IPS-NIHi7 (cell line): Measurements from ENCODE around the gene RPS4Y1.
"Not testable (repeated sequence)": the region's sequence is repeated elsewhere in the genome, so short reads cannot be mapped to it uniquely, and the experiment has no call there.

Experiments used
- DNase-seq: peaks from one replicate; pipeline ENCODE4 v3.0.0; 2012; ENCODE audit warnings: mixed read lengths; ENCODE audit errors: extremely low spot score

RPS4Y1 gene

DNA sequence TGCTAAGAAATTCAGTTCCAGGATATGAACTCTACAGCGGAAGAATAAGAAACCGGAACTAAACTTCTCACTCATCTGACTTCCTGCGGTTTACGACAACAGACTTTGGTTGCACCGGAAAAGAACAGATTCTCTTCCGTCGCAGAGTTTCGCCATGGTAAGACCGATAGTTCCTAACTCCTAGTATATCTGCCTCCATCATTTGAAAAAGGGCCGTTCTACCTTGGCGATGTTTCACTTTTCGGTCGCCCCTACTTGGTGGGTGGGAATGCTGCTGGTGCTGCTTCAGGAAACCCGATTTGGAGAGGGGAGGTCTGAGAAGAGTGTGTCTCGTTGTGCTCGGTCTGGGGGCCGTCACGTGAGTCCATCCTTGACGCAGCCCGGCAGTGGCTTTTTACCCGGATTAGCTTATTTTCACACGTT lies at the start of gene RPS4Y1:
Gene RPS4Y1, plus strand, starts transcription at position 132 of the 423 bp plus-strand sequence. Its CDS starts 23 bp downstream, at position 155.
- DNase-seq, result no peak

DNA sequence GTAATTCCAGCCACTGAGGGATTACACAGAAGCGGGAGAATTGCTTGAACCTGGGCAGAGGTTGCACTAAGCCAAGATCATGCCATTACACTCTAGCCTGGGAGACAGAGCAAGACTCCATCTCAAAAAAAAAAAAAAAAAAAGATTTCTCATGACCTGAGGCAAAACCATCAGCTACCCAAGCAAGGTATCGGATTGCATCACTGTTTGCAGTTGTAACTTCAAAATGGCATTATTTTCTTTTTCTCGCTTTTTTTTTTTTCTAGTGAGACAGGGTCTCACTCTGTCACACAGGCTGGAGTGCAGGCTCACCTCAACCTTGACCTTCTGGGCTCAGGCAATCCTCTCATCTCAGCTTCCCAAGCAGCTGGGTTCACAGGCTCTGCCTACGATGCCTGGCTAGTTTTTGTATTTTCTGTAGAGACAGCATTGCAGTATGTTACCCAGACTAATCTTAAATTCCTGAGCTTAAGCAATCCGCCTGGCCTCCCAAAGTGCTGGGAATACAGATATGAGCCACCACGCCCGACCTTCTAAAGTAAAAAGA lies 44.4 kb upstream of the RPS4Y1 start:
- DNase-seq, result no peak

DNA sequence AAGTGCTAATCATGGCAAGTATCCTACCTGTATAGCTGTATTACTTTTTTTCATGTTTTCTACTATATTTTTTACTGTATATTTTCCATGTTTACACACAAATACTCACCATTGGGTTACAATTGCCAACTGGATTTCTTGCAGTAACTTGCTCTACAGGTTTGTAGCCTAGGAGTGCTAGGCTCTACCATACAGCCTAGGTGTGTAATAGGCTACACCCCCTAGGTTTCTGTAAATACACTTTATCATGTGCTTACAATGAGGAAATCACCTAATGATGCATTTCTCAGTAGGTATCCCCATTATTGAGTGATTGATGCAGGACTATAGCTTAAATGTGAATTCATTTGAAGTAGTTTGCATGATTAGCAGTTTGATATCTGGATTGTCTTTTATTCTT lies 43.4 kb upstream of the RPS4Y1 start:
- DNase-seq, result no peak

DNA sequence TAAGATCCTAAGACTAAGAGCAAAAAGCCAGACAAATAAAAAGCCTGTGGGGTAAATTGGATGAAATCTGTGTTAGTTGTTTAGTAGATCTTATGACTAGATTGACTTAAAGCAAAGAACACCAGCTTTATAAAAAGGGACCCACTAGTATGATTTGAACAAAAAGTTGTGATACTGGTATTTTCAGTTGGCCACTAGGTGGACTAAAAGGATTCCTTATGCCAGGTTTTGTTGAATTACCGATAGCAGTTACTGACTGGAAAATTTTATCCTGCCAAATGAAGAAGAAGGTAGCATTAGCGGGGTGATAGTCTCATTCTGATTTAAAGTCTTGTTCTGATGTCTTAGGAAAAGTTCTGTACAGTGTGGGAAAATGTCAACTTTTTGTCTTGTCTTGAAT lies 41.2 kb upstream of the RPS4Y1 start:
- no peak for DNase-seq

DNA sequence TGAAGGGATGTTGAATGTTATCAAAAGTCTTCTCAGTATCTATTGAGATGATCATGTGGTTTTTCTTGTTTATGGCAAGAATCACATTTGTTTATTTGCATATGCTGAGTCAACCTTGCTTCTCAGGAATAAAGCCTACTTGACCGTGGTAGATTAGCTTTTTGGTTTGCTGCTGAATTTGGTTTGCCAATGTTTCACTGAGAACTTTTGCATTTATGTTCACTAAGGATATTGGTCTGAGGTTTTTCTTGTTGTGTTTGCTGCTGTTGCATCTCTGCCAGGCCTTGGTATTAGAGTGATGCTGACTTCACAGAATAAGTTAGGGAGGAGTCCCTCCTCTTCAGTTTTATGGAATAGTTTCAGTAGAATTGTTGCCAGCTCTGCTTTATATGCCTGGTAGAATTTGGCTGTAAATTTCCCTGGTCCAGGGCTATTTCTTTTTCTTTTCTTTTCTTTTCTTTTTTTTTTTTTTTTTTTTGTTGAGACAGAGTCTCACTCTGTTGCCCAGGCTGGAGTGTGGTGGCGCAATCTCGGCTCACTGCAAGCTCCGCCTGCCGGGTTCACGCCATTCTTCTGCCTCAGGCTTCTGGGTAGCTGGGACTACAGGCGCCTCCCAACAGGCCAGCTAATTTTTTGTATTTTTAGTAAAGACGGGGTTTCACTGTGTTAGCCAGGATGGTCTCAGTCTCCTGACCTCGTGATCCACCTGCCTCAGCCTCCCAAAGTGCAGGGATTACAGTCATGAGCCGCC lies 24.1 kb upstream of the RPS4Y1 start:
- DNase-seq, result not testable (repeated sequence)

DNA sequence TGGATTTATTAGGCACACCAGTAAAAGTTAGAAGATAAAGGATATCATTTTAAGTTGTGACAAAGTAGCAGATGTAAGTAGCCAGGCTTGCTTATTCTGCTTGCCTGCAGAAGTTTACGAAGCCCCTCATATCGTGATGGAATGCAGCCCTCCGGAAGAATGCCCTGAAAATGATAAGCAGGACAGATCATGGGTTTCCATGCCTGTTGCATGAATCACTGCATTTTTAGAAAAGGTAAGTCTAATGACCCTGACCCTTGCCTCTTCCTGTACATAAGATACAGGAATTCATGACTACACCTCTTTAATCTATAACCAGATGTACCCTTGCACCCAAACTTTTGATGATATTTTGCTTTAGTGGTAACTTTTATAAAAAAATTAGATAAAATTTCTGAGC lies 16.9 kb upstream of the RPS4Y1 start:
- DNase-seq, result no peak

DNA sequence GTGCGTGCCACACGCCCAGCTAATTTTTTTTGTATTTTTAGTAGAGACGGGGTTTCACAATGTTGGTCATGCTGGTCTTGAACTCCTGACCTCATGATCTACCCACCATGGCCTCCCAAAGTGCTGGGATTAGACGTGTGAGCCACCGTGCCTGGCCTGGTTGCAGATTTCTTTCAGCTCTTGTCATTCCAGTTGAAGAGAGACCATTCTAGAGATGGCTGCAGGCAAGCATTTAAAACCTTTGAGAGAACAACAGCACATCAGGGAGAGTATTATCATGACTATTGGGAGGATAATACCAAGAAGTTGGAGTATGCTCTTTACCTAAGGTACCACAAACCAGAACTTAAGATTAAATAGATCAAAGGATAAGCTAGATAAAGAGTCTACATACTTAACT lies 12.9 kb upstream of the RPS4Y1 start:
- DNase-seq, result no peak

DNA sequence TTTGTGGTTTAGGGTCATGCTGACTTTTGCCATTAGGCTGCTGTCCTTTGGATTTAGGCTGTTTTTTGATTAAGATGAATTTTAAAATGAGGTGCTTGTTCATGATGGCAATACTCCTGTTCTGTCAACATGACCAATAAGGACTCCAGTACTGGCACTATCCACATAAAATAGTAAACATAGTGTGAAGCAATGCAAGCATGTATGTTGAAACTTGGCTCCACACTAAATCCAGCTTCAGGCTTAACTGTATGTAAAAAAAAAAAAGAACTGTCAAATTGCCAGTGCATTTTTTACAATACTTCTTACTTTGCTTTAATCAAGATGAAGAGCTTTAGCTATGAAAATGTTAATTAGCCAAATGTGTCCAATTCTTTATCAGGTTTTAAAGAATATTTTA lies 6.2 kb upstream of the RPS4Y1 start:
- no peak for DNase-seq

DNA sequence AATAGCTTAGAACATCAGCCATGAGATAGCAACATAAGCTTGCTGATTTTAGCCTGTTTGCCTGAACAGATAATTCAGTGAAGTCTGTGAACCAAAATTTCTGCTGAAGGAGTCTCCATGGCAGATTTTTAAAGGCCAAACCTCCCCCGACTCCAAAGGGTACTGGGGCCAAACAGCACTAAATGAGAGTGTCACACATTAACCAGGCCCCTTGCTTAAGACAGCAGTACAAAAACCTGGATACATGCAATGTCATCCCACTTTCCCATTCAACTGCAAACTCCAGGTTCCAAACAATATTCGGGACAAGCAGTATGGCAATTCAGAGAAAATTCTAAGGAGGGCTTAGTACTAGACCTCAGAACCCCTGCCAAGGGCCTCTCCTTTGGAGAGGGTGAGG lies 4.3 kb upstream of the RPS4Y1 start:
- no peak for DNase-seq

DNA sequence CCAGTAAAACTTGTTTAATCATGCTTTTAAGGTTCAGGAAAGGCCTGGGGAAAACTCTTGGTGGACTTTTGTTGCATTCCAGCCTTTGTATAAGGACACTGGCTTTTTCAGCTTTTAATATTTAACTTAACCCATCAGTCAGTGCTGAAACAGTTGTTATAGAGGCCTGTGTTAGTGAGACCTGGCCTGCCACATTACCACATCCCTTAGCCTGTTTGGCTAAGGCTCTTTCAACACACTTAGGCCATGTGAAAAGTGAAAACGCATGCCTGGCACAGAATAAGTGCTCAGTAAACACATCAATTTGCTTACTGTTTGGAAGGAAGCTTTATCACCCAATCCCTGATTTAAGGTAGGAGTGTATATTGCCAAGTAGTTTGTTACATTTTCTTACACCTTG lies 3.5 kb upstream of the RPS4Y1 start:
- DNase-seq, result no peak

DNA sequence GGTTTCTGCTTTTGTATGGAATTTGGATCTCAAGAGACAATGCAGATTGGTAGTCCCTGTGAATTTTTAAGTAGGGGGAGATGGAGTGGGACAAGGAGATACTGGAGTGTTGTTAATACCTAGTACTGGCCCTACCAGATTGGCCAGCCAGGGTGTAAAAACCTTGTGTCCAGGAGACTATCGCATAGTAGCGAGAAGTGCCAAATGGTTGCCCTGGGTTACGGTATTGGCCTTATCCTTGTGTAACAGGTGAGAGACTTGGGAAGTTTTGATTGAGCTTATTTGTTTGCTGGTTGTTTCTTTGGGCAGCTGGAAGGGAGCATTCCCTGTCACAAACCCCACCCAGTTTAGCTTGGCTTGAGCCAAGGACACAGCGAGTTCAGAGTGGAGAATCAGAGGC lies 5.4 kb downstream of the RPS4Y1 start:
- no peak for DNase-seq

DNA sequence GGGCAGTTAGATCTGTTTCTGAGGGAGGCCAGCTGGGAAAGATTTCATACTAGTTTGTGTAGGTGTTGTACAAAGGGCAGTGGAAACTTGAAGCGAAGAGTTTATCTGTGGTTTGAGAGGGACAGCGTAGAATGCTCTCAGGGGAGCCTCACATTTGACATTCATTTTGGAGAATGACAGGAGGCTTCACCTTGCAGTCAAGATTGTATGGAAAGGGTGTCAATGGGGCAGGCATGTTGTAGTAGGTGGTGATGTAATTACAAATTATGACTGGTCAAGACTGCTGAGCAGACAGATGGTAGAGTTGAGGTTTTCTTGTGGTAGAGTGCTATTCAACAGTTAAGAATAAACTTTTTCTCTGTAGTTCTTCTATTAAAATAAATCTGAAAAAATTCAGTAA lies 7.0 kb downstream of the RPS4Y1 start:
- no peak for DNase-seq

DNA sequence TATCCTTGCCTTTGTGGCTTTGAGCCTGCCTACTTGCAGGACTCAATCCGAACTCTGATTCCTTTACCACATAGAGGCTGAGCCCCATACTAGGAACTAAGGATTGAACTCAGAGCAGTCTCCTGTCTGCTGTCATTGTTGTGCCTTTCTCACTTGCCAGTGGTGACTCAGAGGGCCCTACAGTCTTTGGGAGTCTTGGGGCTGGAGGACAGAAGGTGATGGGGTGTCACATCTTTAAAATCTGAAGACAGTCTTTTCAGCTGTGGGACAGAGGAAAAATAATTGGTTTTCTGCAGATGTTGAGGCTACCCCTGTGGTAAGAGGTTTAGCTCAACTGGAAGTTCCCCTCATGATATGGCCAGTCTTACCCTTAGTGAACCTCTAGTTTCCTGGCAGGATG lies 8.0 kb downstream of the RPS4Y1 start:
- no peak for DNase-seq

DNA sequence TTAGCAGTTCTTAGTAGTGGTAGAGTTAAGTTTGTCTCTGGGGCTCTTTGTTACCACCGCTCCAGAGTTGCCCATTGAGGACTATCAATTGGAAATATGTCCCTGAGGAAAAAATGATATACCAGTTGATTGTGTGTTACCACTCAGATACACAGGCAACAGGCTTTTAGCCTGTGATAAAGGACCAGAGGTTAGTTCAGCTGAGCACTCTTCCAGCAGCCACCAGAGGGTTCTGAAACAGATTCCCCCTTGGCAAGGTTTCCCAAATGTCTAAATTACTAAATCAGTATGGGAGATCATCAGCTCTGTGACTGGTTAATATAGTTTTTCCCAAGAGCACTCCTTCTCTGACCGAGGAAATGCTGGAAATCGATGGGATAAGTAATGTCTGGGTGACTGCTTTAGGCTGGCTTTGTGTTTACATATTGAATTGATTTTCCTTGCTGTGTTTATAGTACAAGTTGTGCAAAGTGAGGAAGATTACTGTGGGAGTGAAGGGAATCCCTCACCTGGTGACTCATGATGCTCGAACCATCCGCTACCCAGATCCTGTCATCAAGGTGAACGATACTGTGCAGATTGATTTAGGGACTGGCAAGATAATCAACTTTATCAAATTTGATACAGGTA lies 12.9 kb downstream of the RPS4Y1 start:
- DNase-seq, result no peak

DNA sequence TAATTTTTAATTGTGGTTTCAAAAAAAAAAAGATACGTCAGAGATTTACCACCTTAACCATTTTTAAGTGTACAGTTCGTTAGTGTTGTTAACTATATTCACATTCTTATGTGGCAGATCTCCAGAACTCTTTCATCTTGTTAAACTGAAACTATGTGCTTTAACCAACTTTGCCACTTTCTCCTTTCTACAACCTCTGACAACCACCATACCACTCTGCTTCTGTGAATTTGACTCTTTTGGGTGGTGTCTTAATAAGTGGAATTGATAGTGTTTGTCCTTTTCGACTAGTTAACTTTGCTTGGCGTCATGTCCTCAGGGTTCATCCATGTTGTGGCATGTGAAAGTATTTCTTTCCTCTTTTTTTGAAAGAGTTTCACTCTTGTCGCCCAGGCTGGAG lies 15.7 kb downstream of the RPS4Y1 start:
- DNase-seq, result no peak

DNA sequence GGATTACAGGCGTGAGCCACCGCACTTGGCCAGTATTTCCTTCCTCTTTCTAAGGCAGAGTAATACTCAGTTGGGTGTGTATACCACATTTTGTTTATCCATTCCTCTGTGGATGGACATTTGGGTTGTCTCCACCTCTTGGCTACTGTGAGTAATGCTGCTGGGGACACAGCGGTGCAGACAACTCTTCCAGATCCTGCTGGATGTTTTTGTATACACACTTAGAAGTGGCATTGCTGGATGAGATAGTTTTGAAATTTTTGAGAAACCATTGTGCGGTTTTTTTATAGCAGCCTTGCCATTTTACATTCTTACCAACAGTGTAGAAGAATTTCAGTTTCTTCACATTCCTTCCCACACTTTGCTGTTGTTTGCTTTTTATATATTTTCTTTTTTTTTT lies 16.3 kb downstream of the RPS4Y1 start:
- DNase-seq, result no peak

DNA sequence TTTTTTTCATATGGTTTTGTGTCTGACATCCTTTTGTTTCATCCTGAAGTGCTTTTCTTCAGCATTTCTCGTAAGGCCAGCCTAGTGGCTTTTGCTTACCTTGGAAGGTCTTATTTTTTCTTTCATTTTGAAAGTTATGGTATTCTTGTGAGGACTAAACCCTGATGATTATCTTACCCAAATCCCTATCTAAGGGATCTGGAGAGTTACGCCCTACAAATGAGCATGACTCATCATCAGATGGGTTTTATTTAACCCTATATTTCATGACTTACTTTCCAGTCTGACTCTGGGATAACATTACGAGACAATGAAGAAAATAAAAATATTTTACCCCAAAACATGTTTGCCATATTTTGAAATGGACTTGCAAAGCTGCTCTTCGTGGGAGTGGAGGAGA lies 18.4 kb downstream of the RPS4Y1 start:
- no peak for DNase-seq

DNA sequence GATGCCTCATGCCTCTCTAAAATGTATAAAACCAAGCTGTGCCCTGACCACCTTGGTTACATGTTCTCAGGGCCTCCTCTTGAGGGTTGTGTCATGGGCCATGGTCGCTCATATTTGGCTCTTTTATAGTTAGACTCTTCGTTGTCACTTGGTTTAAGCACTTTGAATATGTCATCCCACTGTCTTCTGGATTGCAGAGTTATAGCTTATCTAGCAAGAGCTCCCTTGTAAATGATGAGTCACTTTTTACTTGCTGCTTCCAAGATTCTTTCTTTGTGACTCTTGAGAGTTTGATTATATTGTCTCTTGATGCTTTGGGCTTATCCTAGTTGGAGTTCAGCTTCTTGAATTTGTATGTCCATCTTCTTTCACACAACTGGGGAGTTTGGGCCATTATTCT lies 19.1 kb downstream of the RPS4Y1 start:
- DNase-seq, result no peak

DNA sequence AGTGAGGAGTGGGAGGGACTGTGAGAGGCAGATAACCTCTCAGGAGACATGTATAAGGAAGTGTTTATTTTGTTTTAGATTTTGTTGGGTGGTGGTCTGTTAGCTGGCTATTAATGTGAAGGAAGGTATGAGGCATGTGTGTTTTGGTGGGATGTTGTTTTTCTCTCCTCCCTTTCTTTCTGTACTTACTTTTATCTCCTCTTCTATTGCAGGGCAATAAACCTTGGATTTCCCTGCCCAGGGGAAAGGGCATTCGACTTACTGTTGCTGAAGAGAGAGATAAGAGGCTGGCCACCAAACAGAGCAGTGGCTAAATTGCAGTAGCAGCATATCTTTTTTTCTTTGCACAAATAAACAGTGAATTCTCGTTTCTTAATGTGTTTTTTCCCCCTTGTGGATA lies 25.2 kb downstream of the RPS4Y1 start:
- no peak for DNase-seq

DNA sequence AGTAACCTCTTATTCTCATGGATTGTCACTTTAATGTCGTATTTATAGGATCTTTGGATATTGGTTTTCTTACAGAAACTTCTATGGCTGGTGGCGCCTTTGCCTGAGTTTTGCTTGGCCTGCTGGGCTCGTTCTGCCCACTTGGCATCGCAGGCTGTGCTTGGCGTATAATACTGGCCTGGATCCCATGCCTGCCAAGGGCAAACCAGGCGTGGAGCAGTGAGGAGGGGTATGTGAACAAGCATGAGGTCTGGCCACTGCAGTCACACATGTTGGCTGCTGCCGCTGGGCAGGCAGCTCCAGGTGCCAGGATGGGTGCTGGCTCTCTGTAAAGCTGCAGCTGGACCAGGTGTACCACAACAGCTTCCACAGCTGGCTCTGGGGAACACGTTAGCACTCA lies 26.1 kb downstream of the RPS4Y1 start:
- no peak for DNase-seq

DNA sequence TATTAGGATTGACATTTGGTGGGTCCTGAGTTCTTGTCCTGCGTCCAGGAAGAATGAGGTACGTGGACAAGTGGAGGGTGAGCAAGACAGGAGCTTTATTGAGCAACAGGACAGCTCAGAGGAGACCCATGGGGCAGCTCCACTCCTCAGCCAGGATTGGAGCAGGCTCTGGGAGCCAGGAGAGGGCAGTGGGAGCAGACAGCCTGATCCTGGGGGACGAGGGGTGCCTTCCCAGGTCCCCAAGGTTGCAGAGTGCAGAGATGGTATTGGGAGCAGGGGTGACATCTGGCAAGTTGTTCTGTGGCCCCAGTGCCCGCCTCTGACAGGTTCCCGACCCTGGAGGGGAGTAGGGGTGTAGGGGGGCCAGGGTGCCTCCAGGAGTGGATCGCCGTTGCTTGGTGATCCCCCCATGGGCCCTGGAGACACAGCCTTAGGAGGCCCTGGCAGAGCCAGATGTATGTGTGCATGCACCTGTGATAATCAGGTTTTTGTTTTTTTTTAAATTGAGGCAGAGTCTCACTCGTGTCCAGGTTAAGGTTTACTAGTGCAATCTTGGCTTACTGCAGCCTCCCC lies 26.7 kb downstream of the RPS4Y1 start:
- DNase-seq, result no peak

DNA sequence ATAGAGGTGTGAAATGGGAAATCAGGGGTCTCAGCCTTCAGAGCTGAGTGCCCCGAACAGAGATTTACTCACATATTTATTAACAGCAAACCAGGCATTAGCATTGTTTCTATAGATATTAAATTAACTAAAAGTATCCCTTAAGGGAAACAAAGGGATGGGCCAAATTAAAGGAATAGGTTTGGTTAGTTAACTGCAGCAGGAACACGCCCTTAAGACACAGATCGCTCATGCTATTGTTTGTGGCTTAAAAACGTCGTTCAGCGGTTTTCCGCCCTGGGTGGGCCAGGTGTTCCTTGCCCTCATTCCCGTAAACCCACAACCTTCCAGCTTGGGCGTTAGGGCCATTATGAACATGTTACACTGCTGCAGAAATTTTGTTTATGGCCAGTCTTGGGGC lies 30.8 kb downstream of the RPS4Y1 start:
- not testable (repeated sequence) for DNase-seq

DNA sequence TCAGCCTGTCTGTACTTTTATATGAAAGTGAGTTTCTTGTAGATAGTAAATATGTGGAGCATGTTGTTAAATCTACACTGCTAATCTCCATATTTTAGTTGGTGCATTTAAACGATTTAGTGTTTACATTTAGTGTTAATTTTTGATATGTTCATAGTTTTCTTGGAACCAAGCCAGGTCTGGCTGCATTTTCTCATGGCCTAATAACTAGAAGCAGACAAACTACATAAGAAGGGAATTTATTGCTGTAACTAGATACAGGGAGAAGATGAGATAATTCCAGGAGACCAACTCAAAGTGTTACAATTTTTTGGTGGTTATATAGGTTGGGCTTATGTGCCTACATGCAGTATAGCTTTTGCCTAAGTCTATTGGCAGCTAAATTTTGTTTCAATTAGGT lies 32.8 kb downstream of the RPS4Y1 start:
- DNase-seq, result no peak
